HEK293 (cell line): ENCODE data around the gene SRPK1.

Source experiments
- SP2 ChIP-seq: fragments of 450-650 bp; formaldehyde crosslinking; IDR thresholded peaks from 2 replicates; pipeline ENCODE4 v1.5.1; 2016; ENCODE audit warnings: missing biosample characterization, missing genetic modification characterization
- ZNF558 ChIP-seq: fragments of 450-650 bp; formaldehyde crosslinking; IDR thresholded peaks from 2 replicates; pipeline ENCODE4 v1.5.1; 2016; ENCODE audit warnings: missing biosample characterization, missing genetic modification characterization
- TF ChIP-seq, protein P1 (sequence below): fragments of 450-650 bp; formaldehyde crosslinking; IDR thresholded peaks from 2 replicates; pipeline ENCODE4 v1.5.1; 2016; ENCODE audit warnings: missing biosample characterization, missing genetic modification characterization
- TF ChIP-seq, protein P2 (sequence below): fragments of 450-650 bp; formaldehyde crosslinking; IDR thresholded peaks from 2 replicates; pipeline ENCODE4 v1.5.1; 2016; ENCODE audit warnings: missing biosample characterization, missing genetic modification characterization

DNA sequence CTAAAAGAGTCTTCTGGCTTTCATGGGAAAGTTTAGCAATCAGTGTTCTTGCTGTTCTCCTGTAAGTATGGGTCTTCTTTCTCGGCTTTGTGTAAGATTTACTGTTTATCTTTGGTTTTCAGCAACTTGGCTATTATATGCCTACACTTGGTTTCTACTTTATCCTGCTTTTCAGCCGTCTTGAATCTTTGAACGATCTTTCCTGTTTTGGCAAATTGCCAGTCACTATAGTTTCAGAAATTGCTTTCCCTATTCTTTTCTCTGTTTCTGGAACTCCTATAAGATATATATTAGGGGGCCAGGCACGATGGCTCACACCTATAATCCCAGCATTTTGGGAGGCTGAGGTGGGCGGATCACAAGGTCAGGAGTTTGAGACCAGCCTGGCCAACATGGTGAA lies 14.6 kb upstream of the SRPK1 start:
- TF ChIP-seq ZNF558 (no peak), SP2 (tag by site-specific recombination) (no peak)
- TF ChIP-seq, protein P1, sequence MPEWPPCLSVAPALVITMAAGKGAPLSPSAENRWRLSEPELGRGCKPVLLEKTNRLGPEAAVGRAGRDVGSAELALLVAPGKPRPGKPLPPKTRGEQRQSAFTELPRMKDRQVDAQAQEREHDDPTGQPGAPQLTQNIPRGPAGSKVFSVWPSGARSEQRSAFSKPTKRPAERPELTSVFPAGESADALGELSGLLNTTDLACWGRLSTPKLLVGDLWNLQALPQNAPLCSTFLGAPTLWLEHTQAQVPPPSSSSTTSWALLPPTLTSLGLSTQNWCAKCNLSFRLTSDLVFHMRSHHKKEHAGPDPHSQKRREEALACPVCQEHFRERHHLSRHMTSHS (tag by site-specific recombination), result no peak
- TF ChIP-seq, protein P2, sequence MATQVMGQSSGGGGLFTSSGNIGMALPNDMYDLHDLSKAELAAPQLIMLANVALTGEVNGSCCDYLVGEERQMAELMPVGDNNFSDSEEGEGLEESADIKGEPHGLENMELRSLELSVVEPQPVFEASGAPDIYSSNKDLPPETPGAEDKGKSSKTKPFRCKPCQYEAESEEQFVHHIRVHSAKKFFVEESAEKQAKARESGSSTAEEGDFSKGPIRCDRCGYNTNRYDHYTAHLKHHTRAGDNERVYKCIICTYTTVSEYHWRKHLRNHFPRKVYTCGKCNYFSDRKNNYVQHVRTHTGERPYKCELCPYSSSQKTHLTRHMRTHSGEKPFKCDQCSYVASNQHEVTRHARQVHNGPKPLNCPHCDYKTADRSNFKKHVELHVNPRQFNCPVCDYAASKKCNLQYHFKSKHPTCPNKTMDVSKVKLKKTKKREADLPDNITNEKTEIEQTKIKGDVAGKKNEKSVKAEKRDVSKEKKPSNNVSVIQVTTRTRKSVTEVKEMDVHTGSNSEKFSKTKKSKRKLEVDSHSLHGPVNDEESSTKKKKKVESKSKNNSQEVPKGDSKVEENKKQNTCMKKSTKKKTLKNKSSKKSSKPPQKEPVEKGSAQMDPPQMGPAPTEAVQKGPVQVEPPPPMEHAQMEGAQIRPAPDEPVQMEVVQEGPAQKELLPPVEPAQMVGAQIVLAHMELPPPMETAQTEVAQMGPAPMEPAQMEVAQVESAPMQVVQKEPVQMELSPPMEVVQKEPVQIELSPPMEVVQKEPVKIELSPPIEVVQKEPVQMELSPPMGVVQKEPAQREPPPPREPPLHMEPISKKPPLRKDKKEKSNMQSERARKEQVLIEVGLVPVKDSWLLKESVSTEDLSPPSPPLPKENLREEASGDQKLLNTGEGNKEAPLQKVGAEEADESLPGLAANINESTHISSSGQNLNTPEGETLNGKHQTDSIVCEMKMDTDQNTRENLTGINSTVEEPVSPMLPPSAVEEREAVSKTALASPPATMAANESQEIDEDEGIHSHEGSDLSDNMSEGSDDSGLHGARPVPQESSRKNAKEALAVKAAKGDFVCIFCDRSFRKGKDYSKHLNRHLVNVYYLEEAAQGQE (tag by site-specific recombination), result no peak
